Stomach smooth muscle (tissue), 2 donors: ENCODE measurements around the gene EYS.

ENCODE experiments used
- H3K27ac ChIP-seq: one replicate; pipeline ENCODE4 v1.7.0; 2013; ENCODE audit warnings: mild to moderate bottlenecking, low read length, inconsistent platforms
- H3K27me3 ChIP-seq, 2 donors: one replicate each; pipeline ENCODE4 v1.7.0; 2013; ENCODE audit warnings: low read length in 2 of 2; ENCODE audit not compliant: insufficient read depth in 2 of 2, control insufficient read depth in 1 of 2
- H3K36me3 ChIP-seq, 2 donors: one replicate each; pipeline ENCODE4 v1.7.0; 2013; ENCODE audit warnings: low read length in 2 of 2; ENCODE audit not compliant: control insufficient read depth in 2 of 2, insufficient read depth in 2 of 2
- H3K4me1 ChIP-seq: one replicate; pipeline ENCODE4 v1.7.0; 2013; ENCODE audit warnings: low read length; ENCODE audit not compliant: control insufficient read depth, insufficient read depth
- H3K4me3 ChIP-seq, 2 donors: one replicate each; pipeline ENCODE4 v1.7.0; 2013; ENCODE audit warnings: low read length in 2 of 2
- H3K9ac ChIP-seq, 2 donors: one replicate each; pipeline ENCODE4 v1.7.0; 2013; ENCODE audit warnings: low read length in 2 of 2, mild to moderate bottlenecking in 1 of 2
- H3K9me3 ChIP-seq, 2 donors: one replicate each; pipeline ENCODE4 v1.7.0; 2013; ENCODE audit warnings: low read length in 2 of 2; ENCODE audit not compliant: control insufficient read depth in 2 of 2
- donor health status: healthy.
- donor health status: Pancreatic carcinoma.

EYS gene

DNA sequence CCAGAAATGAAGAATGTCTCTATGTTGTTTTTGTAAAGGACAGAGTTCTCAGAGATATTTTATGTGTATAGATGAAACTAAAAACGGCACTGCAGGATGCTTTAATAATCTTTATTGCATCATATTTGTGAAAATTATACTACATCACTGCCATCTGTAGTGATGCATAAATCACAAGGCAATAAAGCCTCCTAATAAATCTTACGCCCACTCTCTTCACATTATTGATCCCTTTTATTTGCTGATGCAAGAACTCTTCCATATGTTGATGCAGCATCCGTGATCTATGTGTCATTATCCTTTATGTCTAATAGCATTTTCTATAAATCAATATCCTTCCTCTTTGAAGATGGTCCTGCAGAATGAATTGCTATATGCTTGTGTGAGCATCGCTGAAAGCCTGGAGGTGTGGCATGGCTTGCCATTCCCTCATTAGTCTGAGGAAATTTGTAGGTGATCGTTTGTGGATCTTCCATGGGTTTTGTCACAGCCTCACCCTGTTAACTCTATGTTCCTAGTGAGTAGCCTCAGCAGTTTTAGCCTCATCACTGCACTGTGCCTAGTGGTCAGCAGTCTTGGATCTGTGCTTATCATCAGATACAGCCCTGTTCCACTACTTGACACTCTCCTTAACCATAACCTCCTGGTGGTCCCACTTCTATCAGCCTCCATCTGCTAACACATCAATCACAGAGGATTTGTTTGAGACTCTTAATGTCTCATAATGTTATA, 983.5 kb downstream of the EYS start:
- no peaks in the 10 kb centered on the region for H3K36me3 ChIP-seq
- H3K27ac ChIP-seq = no peak overlapping the region
- H3K4me1 ChIP-seq = no peaks in the 10 kb centered on the region
- H3K27me3 ChIP-seq = no peaks in the 10 kb centered on the region
- no peak overlapping the region for H3K4me3 ChIP-seq
- H3K9ac ChIP-seq = no peak overlapping the region
- H3K9me3 ChIP-seq = no peaks in the 10 kb centered on the region

DNA sequence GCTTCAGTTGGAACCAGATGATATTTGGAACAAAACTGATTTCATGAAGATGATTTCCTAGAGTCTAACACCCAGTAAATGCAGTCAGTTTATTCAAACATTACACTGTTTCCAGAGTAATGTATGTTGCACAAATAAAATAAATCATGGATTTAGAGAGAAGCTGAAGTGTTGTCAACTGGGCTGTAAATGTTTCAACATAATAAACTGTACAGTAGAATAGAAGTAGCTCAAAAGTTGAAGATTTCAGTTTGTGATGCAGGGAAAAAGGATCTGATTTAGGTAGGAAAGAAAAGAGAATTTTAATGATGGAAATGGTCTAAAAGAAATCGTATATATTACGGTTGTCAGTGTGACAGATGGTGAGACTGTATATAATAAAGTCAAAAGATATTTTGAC, 985.2 kb downstream of the EYS start:
- no peaks in the 10 kb centered on the region for H3K36me3 ChIP-seq
- H3K27me3 ChIP-seq = no peaks in the 10 kb centered on the region
- H3K9ac ChIP-seq = no peak overlapping the region
- H3K27ac ChIP-seq = no peak overlapping the region
- H3K4me1 ChIP-seq = no peaks in the 10 kb centered on the region
- H3K9me3 ChIP-seq = no peaks in the 10 kb centered on the region
- H3K4me3 ChIP-seq = no peak overlapping the region

DNA sequence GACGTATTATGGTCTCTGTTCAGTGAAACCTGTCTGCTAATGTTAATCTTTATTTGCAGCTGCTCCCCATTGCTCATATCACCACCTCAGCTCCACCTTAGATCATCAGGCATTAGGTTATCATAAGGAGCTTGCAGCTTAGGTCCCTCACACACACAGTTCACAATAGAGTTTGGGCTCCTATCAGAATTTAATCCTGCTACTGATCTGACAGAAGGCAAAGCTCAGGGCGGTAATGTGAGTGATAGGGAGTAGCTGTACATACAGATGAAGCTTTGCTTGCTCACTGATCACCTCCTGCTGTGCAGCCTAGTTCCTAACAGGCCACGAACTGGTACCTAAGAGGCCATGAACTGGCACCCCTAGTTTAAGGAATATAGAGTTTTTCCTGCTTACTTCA, 989.7 kb downstream of the EYS start:
- H3K27ac ChIP-seq = no peak overlapping the region
- H3K4me3 ChIP-seq = no peak overlapping the region
- no peaks in the 10 kb centered on the region for H3K9me3 ChIP-seq
- H3K9ac ChIP-seq = no peak overlapping the region
- no peaks in the 10 kb centered on the region for H3K36me3 ChIP-seq
- no peaks in the 10 kb centered on the region for H3K27me3 ChIP-seq
- no peaks in the 10 kb centered on the region for H3K4me1 ChIP-seq

DNA sequence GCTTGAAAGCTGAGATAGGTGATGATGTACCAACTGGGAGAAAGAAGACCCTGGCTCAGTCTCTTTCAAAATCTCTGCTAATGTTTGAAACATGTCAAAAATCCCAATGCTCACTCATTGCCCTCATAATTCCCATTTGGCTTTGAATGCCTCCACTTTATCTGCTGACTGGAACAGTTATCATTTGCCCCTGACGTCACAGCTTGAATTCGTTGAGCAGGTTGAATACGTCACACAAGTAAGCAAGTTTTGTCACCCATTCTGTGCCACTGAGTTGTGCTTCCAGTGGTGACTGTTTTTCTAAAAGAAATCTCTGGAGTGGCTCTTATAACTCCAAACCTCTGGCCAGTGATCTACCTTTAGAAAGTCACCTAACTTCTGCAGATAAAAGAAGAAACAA, 991.4 kb downstream of the EYS start:
- no peaks in the 10 kb centered on the region for H3K9me3 ChIP-seq
- no peak overlapping the region for H3K27ac ChIP-seq
- no peak overlapping the region for H3K9ac ChIP-seq
- no peak overlapping the region for H3K4me3 ChIP-seq
- H3K36me3 ChIP-seq = no peaks in the 10 kb centered on the region
- H3K4me1 ChIP-seq = no peaks in the 10 kb centered on the region
- H3K27me3 ChIP-seq = no peaks in the 10 kb centered on the region

DNA sequence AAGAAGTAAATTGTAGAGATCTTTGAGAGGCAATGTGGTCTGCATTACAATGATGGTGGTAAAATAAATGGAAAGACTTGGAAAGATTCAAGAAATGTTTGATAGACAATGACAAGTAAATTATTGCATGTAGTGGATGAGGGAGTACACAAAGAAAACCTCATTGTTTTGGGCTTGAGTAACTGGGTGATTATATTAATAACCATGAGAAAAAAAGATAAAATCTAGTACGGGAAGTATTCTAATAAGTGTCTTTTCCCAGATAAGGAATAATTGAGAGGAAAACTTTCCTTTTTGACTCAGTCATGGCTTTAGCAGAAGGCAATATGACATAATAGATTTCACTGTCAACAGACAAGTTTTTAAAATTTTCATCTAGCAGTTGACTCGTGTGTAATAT, 993.0 kb downstream of the EYS start:
- Histone ChIP-seq H3K4me1 (no peaks in the 10 kb centered on the region), H3K9ac (no peak overlapping the region), H3K4me3 (no peak overlapping the region), H3K27me3 (no peaks in the 10 kb centered on the region), H3K9me3 (no peaks in the 10 kb centered on the region), H3K36me3 (no peaks in the 10 kb centered on the region), H3K27ac (no peak overlapping the region)

DNA sequence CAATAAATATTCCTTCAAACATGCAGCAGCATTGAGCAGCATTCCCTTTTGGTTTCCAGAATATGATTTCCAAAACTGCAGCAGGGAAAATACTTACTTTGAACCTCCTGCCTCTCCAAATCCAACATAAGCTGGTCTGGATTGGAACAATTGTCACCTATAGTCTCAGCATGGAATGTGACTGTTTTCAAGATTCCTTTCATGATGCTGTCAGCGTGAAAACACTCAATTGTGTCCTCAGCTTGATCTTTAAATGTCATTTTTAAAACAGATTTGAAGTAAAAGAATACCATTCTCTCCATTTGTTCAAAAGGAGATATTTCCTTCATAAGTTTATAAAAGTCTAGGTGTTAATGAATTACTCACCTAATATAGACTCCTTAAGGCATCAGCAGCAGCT, 993.9 kb downstream of the EYS start:
- Histone ChIP-seq H3K9me3 (no peaks in the 10 kb centered on the region), H3K4me3 (no peak overlapping the region), H3K27ac (no peak overlapping the region), H3K27me3 (no peaks in the 10 kb centered on the region), H3K36me3 (no peaks in the 10 kb centered on the region), H3K4me1 (no peaks in the 10 kb centered on the region), H3K9ac (no peak overlapping the region)

DNA sequence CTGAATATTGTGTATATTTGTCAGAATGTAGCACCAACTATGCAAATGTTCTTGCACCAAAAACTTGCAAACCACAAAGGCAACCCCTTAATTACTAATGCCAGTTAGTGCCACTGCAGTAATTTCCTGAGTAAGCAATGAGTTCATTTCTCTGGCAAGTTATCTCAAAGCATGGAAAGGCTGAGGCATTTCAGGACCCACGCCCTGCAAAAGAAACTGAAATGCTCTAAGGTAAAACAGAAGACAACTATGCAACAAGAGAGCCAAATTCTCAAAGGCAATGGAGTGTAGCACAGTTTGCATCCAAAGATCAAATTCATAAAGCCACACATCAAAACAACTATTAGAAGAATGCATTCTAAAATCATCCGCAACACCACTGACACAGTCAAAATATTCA, 994.4 kb downstream of the EYS start:
- H3K9me3 ChIP-seq = no peaks in the 10 kb centered on the region
- no peak overlapping the region for H3K9ac ChIP-seq
- H3K4me3 ChIP-seq = no peak overlapping the region
- H3K4me1 ChIP-seq = no peaks in the 10 kb centered on the region
- no peak overlapping the region for H3K27ac ChIP-seq
- no peaks in the 10 kb centered on the region for H3K27me3 ChIP-seq
- H3K36me3 ChIP-seq = no peaks in the 10 kb centered on the region

DNA sequence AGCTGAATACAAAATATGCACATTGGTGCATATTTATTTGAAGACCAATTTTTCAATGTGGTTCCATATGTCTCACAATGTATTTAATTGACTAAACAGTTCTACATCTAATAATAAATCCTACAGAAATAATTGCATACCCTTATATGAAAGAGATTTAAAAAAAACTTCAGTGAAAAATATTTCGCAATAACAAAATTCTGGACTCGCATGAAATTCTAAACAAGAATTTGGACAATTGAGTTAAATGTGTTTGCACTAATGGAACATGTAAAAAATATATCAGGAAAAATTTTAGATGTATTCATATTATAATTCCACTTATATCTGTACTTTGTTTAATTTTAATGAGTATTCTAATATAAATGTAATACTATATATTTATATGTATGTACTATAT, 1003.1 kb downstream of the EYS start:
- H3K9ac ChIP-seq = no peak overlapping the region
- H3K27me3 ChIP-seq = no peaks in the 10 kb centered on the region
- no peak overlapping the region for H3K4me3 ChIP-seq
- H3K4me1 ChIP-seq = no peaks in the 10 kb centered on the region
- H3K9me3 ChIP-seq = no peaks in the 10 kb centered on the region
- H3K27ac ChIP-seq = no peak overlapping the region
- H3K36me3 ChIP-seq = no peaks in the 10 kb centered on the region

DNA sequence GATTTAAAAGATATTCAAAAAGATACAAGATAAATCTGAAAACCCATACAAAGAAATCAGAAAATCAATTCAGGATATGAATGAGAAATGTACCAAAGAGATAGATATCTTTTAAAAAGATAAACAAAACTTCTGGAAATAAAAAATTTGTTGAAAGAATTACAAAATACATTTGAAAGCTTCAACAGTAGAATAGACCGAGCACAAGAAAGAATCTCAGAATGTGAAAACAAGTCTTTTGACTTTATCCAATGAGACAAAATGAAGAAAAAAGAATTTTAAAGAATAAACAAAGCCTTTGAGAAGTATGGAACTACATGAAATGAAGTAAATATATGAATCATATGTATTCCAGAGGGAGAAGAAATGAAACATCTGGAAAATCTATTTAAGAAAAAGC, 1011.0 kb downstream of the EYS start:
- Histone ChIP-seq H3K36me3 (no peaks in the 10 kb centered on the region), H3K4me3 (no peak overlapping the region), H3K27me3 (no peaks in the 10 kb centered on the region), H3K9ac (no peak overlapping the region), H3K4me1 (no peaks in the 10 kb centered on the region), H3K9me3 (peaks cover 2 to 8% of the 10 kb centered on the region in 2 donors), H3K27ac (no peak overlapping the region)

DNA sequence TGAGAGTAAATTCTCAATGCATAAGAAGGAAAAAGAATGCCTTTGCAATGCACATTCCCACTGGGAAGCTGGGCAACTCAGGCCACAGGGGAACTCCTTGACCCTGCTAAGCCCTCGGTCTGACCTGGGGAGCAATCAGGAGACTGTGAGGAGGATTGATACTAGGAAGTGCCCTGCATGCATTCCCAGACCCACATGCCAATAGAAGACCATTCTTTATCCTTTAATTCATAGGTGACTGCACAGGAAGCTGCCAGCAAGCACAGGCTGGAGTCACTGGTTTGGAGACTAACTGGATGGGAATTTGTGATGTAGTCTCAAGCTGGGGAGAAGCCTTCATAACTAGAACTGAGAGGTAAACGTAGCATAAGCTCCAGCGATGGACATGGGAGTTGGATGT, 1012.7 kb downstream of the EYS start:
- no peaks in the 10 kb centered on the region for H3K4me1 ChIP-seq
- no peak overlapping the region for H3K9ac ChIP-seq
- no peak overlapping the region for H3K27ac ChIP-seq
- H3K27me3 ChIP-seq = no peaks in the 10 kb centered on the region
- H3K9me3 ChIP-seq = peaks cover 2 to 8% of the 10 kb centered on the region in 2 donors
- H3K36me3 ChIP-seq = no peaks in the 10 kb centered on the region
- H3K4me3 ChIP-seq = no peak overlapping the region

DNA sequence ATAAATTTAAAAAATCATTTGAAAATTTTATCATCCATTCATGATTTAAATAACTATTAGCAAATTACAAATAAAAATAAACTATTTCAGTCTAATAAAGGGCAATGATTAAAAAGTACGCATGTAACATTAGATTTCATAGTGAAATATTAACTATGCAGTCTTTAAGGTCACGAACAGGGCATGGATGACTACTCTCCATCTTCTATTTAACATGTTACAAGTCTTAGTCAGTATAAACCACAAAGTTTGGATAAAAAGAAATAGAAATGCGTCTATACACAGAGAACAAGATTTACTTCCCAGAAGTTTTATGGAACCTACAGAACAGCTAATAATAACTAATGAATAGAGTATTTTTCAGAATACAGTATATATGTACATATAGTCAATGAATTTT, 1016.0 kb downstream of the EYS start:
- H3K9me3 ChIP-seq = peaks cover 2 to 8% of the 10 kb centered on the region in 2 donors
- no peak overlapping the region for H3K27ac ChIP-seq
- H3K9ac ChIP-seq = no peak overlapping the region
- no peaks in the 10 kb centered on the region for H3K27me3 ChIP-seq
- no peaks in the 10 kb centered on the region for H3K36me3 ChIP-seq
- H3K4me3 ChIP-seq = no peak overlapping the region
- no peaks in the 10 kb centered on the region for H3K4me1 ChIP-seq
